Glomerular visceral epithelial cell (primary cell): Measurements from ENCODE around the gene LIX1.
A peak's percentile ranks its signal among the peaks of the same experiment; 100 is the strongest.
"Not testable (repeated sequence)": the region's sequence is repeated elsewhere in the genome, so short reads cannot be mapped to it uniquely, and the experiment has no call there.

Experiments
- DNase-seq: peaks from one replicate; pipeline ENCODE4 v3.0.0-alpha.2; 2016; ENCODE audit errors: extremely low spot score

Gene LIX1

GRCh38 chr5:97102010-97102470 is 40.4 kb downstream of the LIX1 start:
- no peak for DNase-seq

GRCh38 chr5:97101189-97101910 is 41.1 kb downstream of the LIX1 start:
- no peak for DNase-seq

- DNase-seq: no peak
Observed at GRCh38 chr5:97100476-97100875, 41.9 kb downstream of the LIX1 start.

GRCh38 chr5:97098922-97099321 is 43.5 kb downstream of the LIX1 start:
- DNase-seq: no peak

- DNase-seq: no peak
Observed at GRCh38 chr5:97097326-97098230, 44.8 kb downstream of the LIX1 start.

GRCh38 chr5:97096846-97097245 is 45.6 kb downstream of the LIX1 start:
- no peak for DNase-seq

GRCh38 chr5:97096191-97096590 is 46.2 kb downstream of the LIX1 start:
- peak; percentile 36 for DNase-seq

GRCh38 chr5:97095318-97095732 is 47.1 kb downstream of the LIX1 start:
- no peak for DNase-seq

- no peak for DNase-seq
Observed at GRCh38 chr5:97094579-97095317, 47.7 kb downstream of the LIX1 start.

GRCh38 chr5:97093193-97093592 is 49.2 kb downstream of the LIX1 start:
- no peak for DNase-seq

- no peak for DNase-seq
Observed at GRCh38 chr5:97090944-97091343, 51.5 kb downstream of the LIX1 start.

GRCh38 chr5:97089149-97089801 is 53.1 kb downstream of the LIX1 start:
- peak; percentile 20 for DNase-seq

GRCh38 chr5:97088774-97089148 is 53.6 kb downstream of the LIX1 start:
- no peak for DNase-seq

GRCh38 chr5:97087138-97087537 is 55.3 kb downstream of the LIX1 start:
- no peak for DNase-seq

GRCh38 chr5:97085459-97086181 is 56.8 kb downstream of the LIX1 start:
- no peak for DNase-seq

GRCh38 chr5:97084782-97085458 is 57.5 kb downstream of the LIX1 start:
- not testable (repeated sequence) for DNase-seq

GRCh38 chr5:97078958-97079743 is 63.3 kb downstream of the LIX1 start:
- DNase-seq: no peak

GRCh38 chr5:97077246-97077645 is 65.2 kb downstream of the LIX1 start:
- no peak for DNase-seq

GRCh38 chr5:97076098-97076497 is 66.3 kb downstream of the LIX1 start:
- DNase-seq: no peak

- DNase-seq: peak; percentile 76
Observed at GRCh38 chr5:97075649-97076048, 66.8 kb downstream of the LIX1 start.
